ENCODE measurements around the gene PRMT9.

PRMT9 gene

GRCh38 chr4:147683717-147684700 lies at the start of gene PRMT9:
TSS of gene PRMT9 (minus strand) at chr4:147684163. CDS start at chr4:147683987, 176 bp downstream.
- in situ Hi-C loops (cut with MboI; ENCODE audit: low sequenced_read_pairs) = no loop called here

GRCh38 chr4:147732518-147733235 lies 48.7 kb upstream of the PRMT9 start:
- in situ Hi-C loops (cut with MboI; ENCODE audit: low sequenced_read_pairs) = no loop called here

GRCh38 chr4:147731580-147732517 lies 47.9 kb upstream of the PRMT9 start, which contains the start of gene ARHGAP10:
TSS of gene ARHGAP10 (plus strand) at chr4:147732088. CDS start at chr4:147732302, 214 bp downstream.
- in situ Hi-C loops (cut with MboI; ENCODE audit: low sequenced_read_pairs) = no loop called here

GRCh38 chr4:147730333-147730732 lies 46.4 kb upstream of the PRMT9 start:
- in situ Hi-C loops (cut with MboI; ENCODE audit: low sequenced_read_pairs) = no loop called here

GRCh38 chr4:147727476-147728028 lies 43.6 kb upstream of the PRMT9 start:
- in situ Hi-C loops (cut with MboI; ENCODE audit: low sequenced_read_pairs) = no loop called here

GRCh38 chr4:147725673-147726072 lies 41.7 kb upstream of the PRMT9 start:
- in situ Hi-C loops (cut with MboI; ENCODE audit: low sequenced_read_pairs) = no loop called here

- in situ Hi-C loops (cut with MboI; ENCODE audit: low sequenced_read_pairs) = no loop called here
These were observed 40.7 kb upstream of the PRMT9 start for GRCh38 chr4:147724468-147725201.

GRCh38 chr4:147723326-147723725 lies 39.4 kb upstream of the PRMT9 start:
- in situ Hi-C loops (cut with MboI; ENCODE audit: low sequenced_read_pairs) = no loop called here

- in situ Hi-C loops (cut with MboI; ENCODE audit: low sequenced_read_pairs) = no loop called here
These were observed 33.9 kb upstream of the PRMT9 start for GRCh38 chr4:147717878-147718277.

- in situ Hi-C loops (cut with MboI; ENCODE audit: low sequenced_read_pairs) = no loop called here
These were observed 30.8 kb upstream of the PRMT9 start for GRCh38 chr4:147714575-147715401.

- in situ Hi-C loops (cut with MboI; ENCODE audit: low sequenced_read_pairs) = no loop called here
These were observed 26.0 kb upstream of the PRMT9 start for GRCh38 chr4:147709999-147710398.

- in situ Hi-C loops (cut with MboI; ENCODE audit: low sequenced_read_pairs) = no loop called here
These were observed 24.1 kb upstream of the PRMT9 start for GRCh38 chr4:147707892-147708672.

- in situ Hi-C loops (cut with MboI; ENCODE audit: low sequenced_read_pairs) = no loop called here
These were observed 20.9 kb upstream of the PRMT9 start for GRCh38 chr4:147704846-147705245.

- in situ Hi-C loops (cut with MboI; ENCODE audit: low sequenced_read_pairs) = no loop called here
These were observed 12.9 kb upstream of the PRMT9 start for GRCh38 chr4:147696866-147697265.

- in situ Hi-C loops (cut with MboI; ENCODE audit: low sequenced_read_pairs) = no loop called here
These were observed 9.3 kb upstream of the PRMT9 start for GRCh38 chr4:147693218-147693617.

GRCh38 chr4:147691820-147692219 lies 7.9 kb upstream of the PRMT9 start:
- in situ Hi-C loops (cut with MboI; ENCODE audit: low sequenced_read_pairs) = no loop called here

GRCh38 chr4:147689067-147689466 lies 5.1 kb upstream of the PRMT9 start:
- in situ Hi-C loops (cut with MboI; ENCODE audit: low sequenced_read_pairs) = no loop called here

GRCh38 chr4:147683188-147683591 lies 773 bp downstream of the PRMT9 start:
- in situ Hi-C loops (cut with MboI; ENCODE audit: low sequenced_read_pairs) = no loop called here
